SK-N-DZ (cell line): ENCODE data around the gene GLIPR2. TPM values are rescaled to one million over a fixed set of nuclear protein-coding genes. Genes with fewer than 3 reads are reported as not detected.
"Not testable (repeated sequence)": the region's sequence is repeated elsewhere in the genome, so short reads cannot be mapped to it uniquely, and the experiment has no call there.

ENCODE experiments used
- DNase-seq: peaks from one replicate; pipeline ENCODE4 v3.0.0-alpha.2; 2015; ENCODE audit warnings: low spot score
- polyA plus RNA-seq, 2 experiments: library from polyadenylated mRNA; depleted of rRNA; stranded (reverse); fragments of >200 nt; gene quantifications; 2 replicates each; pipeline ENCODE4 v1.2.3, GENCODE V29; 2014

Gene GLIPR2
- 20.3 and 26.8 TPM in 2 replicates for polyA plus RNA-seq (2014; cell fraction: cytosol; rRNA removed)
- 8.6 and 12.2 TPM in 2 replicates for polyA plus RNA-seq (2014; cell fraction: nucleus; rRNA removed)

GRCh38 chr9:36136272-36136893, at the start of gene GLIPR2:
Gene GLIPR2, plus strand, starts transcription at chr9:36136733. Its CDS starts 46 bp downstream, at chr9:36136779.
- peak; percentile 63 for DNase-seq

GRCh38 chr9:36087054-36087453, 49.5 kb upstream of the GLIPR2 start:
- not testable (repeated sequence) for DNase-seq

- DNase-seq, result no peak
Measured at GRCh38 chr9:36088020-36088419, 48.5 kb upstream of the GLIPR2 start.

GRCh38 chr9:36091026-36091953, 45.2 kb upstream of the GLIPR2 start:
- no peak for DNase-seq

- DNase-seq, result no peak
Measured at GRCh38 chr9:36092014-36092413, 44.5 kb upstream of the GLIPR2 start.

- DNase-seq, result no peak
Measured at GRCh38 chr9:36092509-36093215, 43.9 kb upstream of the GLIPR2 start.

- no peak for DNase-seq
Measured at GRCh38 chr9:36093384-36093783, 43.1 kb upstream of the GLIPR2 start.

- DNase-seq, result no peak
Measured at GRCh38 chr9:36099718-36100117, 36.8 kb upstream of the GLIPR2 start.

- no peak for DNase-seq
Measured at GRCh38 chr9:36100532-36100931, 36.0 kb upstream of the GLIPR2 start.

GRCh38 chr9:36101916-36102741, 34.4 kb upstream of the GLIPR2 start:
- no peak for DNase-seq

- DNase-seq, result peak; percentile 78
Measured at GRCh38 chr9:36102742-36103495, 33.6 kb upstream of the GLIPR2 start.

GRCh38 chr9:36109071-36109470, 27.5 kb upstream of the GLIPR2 start:
- no peak for DNase-seq

- no peak for DNase-seq
Measured at GRCh38 chr9:36110434-36110833, 26.1 kb upstream of the GLIPR2 start.

GRCh38 chr9:36112516-36112915, 24.0 kb upstream of the GLIPR2 start:
- no peak for DNase-seq

GRCh38 chr9:36113999-36114398, 22.5 kb upstream of the GLIPR2 start:
- peak; percentile 29 for DNase-seq

- DNase-seq, result no peak
Measured at GRCh38 chr9:36116593-36116992, 19.9 kb upstream of the GLIPR2 start.

- peak; percentile 29 for DNase-seq
Measured at GRCh38 chr9:36118201-36118600, 18.3 kb upstream of the GLIPR2 start.

- DNase-seq, result no peak
Measured at GRCh38 chr9:36118706-36119105, 17.8 kb upstream of the GLIPR2 start.

GRCh38 chr9:36119476-36119875, 17.1 kb upstream of the GLIPR2 start:
- DNase-seq, result no peak

GRCh38 chr9:36120705-36121104, 15.8 kb upstream of the GLIPR2 start:
- DNase-seq, result no peak
